NCI-H2081 (cell line): ENCODE measurements around the gene AIDA.
"Not testable (repeated sequence)": the region's sequence is repeated elsewhere in the genome, so short reads cannot be mapped to it uniquely, and the experiment has no call there.

Experiments
- DNase-seq, 2 experiments: peaks; one replicate each; lab custom pipeline; 2025; lab: John Stamatoyannopoulos, UW

The AIDA gene

GRCh38 chr1:222713091-222713961, 1.0 kb upstream of the AIDA start:
- peak; percentile 95 to 98 for DNase-seq

- DNase-seq = peak; percentile 45 to 77
These were observed 705 bp downstream of the AIDA start for GRCh38 chr1:222711319-222712252.

GRCh38 chr1:222709700-222710153, 2.6 kb downstream of the AIDA start:
- no peak for DNase-seq

GRCh38 chr1:222706815-222707214, 5.5 kb downstream of the AIDA start:
- no peak for DNase-seq

- DNase-seq = no peak
These were observed 8.0 kb downstream of the AIDA start for GRCh38 chr1:222704260-222704659.

- no peak for DNase-seq
These were observed 10.1 kb downstream of the AIDA start for GRCh38 chr1:222702210-222702609.

- no peak for DNase-seq
These were observed 14.5 kb downstream of the AIDA start for GRCh38 chr1:222697826-222698225.

- DNase-seq = no peak
These were observed 15.1 kb downstream of the AIDA start for GRCh38 chr1:222697203-222697602.

GRCh38 chr1:222696741-222697140, 15.6 kb downstream of the AIDA start:
- no peak for DNase-seq

- DNase-seq = no peak
These were observed 17.4 kb downstream of the AIDA start for GRCh38 chr1:222694927-222695326.

- DNase-seq = no peak
These were observed 21.3 kb downstream of the AIDA start for GRCh38 chr1:222691016-222691415.

- no peak for DNase-seq
These were observed 32.2 kb downstream of the AIDA start for GRCh38 chr1:222680080-222680479.

GRCh38 chr1:222670110-222670509, 42.2 kb downstream of the AIDA start:
- no peak for DNase-seq

GRCh38 chr1:222669107-222669506, 43.2 kb downstream of the AIDA start:
- DNase-seq = not testable (repeated sequence)

GRCh38 chr1:222668184-222668583, 44.1 kb downstream of the AIDA start:
- not testable (repeated sequence) for DNase-seq

- no peak for DNase-seq
These were observed 46.3 kb downstream of the AIDA start for GRCh38 chr1:222665964-222666363.

- DNase-seq = no peak
These were observed 48.8 kb downstream of the AIDA start for GRCh38 chr1:222663431-222663934.

GRCh38 chr1:222657899-222658298, 54.4 kb downstream of the AIDA start:
- no peak for DNase-seq

GRCh38 chr1:222656391-222657155, 55.7 kb downstream of the AIDA start:
- DNase-seq = no peak

- no peak for DNase-seq
These were observed 57.4 kb downstream of the AIDA start for GRCh38 chr1:222654849-222655248.

GRCh38 chr1:222653178-222653827, 59.0 kb downstream of the AIDA start:
- DNase-seq = no peak
